COLO668 (cell line): ENCODE results near the gene PRXL2C.
"Not testable (repeated sequence)": the region's sequence is repeated elsewhere in the genome, so short reads cannot be mapped to it uniquely, and the experiment has no call there.

Experiments used
- DNase-seq: peaks from one replicate; lab custom pipeline; 2025; ENCODE audit not compliant: unreplicated experiment; lab: John Stamatoyannopoulos, UW

PRXL2C gene

DNA sequence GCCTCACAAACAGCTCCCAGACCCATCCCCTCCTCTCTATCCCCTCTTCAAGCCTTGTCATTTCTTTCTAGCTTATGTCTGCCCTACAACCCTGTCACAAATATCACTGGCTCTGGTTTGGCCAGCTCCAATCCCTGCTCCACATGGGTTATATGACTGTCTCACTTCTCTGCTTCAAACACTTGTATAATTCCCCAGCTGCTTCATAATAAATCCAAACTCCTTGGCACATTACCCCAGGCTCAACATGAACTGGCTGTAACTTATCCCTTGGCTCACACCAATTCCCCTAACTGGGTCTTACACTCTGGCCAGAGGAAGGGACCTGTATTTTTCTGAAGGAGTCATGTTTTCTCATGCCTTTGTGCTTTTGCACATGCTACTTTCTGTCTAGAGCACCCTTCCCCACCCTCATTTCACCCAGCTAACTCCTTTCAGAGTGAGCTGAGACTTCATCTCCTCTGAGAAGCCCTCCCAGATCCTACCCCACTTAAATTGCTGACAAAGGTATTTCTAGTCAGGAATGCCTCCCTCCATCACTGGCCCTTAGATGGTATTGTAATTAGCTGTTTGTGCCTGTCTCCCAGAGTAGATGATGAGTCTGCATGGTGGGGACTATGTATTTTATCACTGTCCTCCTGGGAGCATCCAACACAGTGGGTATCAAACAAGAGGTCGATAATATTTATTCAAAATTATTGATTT lies 5.3 kb downstream of the PRXL2C start:
- DNase-seq = no peak

DNA sequence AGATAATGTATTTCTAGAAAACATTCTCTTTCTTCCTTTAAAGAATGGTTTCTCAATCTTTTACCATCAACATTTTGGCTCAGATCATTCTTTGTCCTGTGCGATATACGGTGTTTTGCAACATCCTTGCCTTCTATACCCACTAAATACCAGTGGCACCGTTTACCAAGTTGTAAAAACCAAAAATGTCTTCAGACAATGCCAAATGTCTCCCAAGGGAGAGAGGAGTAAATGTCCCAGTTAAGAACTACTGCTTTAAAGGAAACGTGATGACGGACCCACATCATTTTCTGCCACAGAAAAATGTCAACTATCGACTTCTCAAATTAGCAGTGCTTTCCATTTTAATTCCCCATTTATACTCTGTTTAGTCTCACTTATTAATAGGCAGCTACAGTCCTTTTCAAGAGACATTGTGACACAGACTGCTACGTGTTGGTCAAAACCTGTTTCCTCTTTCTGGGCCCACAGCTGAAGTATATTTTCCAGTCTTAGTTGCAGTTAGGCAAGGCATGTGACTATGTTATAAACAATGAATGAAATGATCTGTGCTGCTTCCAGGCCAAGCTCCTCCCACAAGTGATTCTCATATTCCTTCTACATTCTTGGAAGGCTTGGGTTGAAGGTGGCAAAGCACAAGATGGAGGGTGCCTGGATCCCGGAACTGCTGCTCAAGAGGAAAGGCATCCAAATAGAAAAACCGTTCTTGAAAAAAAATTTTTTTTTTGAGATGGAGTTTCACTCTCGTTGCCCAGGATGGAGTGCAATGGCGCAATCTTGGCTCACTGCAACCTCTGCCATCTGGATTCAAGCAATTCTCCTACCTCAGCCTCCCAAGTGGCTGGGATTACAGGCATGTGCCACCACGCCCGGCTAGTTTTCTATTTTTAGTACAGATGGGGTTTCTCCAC lies 8.8 kb downstream of the PRXL2C start:
- DNase-seq = no peak

DNA sequence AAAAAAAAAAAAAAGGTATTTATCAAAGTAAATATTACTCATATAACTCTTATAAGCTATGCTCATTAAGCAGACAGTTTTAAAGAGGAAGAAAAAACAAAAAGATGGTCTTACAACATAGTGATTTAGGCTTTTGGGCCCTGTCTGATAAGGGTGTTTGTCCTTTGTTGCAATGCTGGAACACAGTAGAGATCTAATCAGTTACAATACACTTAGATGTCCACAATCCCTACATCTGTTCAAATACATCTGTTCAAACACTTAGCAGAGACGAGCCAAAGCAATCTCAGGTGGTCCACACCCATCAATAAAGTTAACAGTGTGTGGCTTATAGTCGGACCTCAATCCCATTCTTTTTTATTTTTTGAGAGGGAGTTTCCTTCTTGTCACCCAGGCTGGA lies 11.0 kb downstream of the PRXL2C start:
- DNase-seq = peak; percentile 28

DNA sequence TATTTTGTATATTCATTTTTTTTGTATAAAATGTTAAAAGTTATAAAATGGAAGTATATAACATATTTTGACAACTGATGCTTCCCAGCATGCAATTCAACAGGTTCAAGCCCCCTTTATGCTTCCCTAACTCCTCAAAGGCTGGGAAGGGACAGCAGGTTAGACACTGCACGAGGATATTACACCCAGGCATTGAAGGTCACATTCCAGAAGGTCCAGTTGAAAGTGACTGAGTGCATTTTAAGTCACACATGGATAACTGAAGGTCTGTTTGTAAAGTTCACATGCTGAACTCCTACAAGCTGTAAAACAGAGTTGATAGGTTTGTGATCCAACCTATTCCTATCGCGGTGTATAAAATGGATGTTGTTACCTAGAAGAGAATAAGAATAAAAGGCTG lies 13.6 kb downstream of the PRXL2C start:
- DNase-seq = no peak

DNA sequence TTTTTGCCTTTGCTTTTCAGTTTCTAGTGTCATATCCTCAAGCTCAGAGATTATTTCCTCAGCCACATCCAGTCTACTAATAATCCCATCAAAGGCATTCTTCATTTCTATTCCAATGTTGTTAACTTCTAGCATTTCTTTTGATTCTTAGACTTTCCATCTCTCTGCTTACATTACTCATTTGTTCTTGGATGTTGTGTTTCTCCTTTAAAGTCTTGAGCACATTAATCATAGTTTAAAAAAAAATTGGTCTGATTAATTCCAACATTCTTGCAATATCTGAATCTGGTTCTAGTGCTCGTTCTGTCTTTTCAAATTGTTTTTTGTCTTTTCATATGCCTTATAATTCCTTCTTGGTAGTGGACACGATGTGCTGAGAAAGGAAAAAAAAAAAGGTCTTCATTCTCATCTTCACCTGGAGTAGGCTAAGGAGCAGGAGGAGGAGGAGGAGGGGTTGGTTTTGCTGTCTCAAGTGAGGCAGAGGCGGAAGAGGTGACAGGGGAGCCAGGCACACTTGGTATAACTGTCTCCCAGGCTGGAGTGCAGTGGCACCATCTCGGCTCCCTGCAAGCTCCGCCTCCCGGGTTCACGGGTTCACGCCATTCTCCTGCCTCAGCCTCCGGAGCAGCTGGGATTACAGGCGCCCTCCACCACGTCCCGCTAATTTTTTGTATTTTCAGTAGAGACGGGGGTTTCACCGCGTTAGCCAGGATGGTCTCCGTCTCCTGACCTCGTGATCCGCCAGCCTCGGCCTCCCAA lies 16.3 kb downstream of the PRXL2C start:
- no peak for DNase-seq

DNA sequence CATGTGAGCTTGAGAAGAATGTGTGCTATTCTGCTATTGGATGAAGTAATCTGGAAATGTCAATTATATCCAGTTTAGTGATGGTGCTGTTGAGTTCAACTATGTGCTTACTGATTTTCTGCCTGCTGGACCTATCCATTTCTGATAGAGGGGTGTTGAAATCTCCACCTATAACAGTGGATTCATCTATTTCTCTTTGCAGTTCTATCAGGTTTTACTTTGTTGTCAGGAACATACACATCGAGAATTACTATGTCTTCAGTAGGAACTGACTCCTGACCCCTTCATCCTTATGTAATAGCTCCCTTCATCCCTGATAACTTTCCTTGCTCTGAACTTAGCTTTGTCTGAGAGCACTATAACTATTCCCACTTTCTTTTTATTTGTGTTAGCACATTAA lies 18.7 kb downstream of the PRXL2C start:
- DNase-seq = no peak

DNA sequence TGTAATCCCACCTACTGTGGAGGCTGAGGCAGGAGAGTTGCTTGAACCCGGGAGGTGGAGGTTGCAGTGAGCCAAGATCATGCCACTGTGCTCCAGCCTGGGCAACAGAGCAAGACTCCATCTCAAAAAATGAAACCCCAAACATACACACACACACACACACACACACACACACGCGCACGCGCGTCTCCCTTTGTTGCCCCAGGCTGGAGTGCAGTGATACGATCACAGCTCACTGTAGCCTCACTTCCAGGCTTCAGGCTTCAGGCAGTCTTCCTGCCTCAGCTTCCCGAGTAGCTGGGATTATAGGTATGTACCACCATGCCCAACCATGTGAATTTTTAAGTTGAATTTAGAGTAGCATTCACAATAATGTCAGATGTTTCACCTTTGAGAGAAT lies 21.5 kb downstream of the PRXL2C start:
- not testable (repeated sequence) for DNase-seq

DNA sequence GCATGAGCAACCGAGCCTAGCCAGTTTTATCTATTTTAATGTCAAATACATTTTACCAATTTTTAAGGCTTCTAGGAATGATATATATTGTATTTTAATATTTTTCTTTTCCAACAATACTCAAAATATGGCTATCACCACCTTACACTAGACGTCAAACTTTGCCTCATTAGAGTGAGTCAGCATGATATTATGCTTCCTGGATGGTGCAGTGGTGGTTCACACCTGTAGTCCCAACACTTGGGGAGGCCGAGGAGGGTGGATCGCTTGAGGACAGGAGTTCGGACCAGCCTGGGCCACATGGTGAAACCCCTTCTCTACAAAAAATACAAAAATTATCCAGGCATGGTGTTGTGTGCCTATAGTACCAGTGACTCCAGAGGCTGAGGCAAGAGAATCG lies 28.2 kb downstream of the PRXL2C start:
- DNase-seq = no peak

DNA sequence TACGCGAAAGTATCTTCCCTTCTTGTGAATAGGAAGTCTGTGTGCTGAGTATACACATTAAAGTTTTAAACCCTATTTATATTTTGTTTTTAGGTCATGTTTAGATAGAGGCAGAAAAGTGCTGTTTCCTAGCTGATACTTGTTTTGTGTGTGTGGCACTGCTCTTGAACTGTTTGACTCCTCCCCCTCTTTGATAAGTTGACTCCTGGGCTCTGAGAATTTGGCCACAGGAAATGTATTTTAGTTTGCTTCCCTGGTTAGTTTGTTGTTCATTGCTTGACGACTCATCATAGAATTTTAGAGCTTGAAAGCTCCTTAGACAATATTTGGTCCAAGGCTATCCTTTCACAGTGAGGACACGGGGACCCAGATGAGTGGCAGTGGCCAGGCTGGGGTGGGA lies 33.5 kb downstream of the PRXL2C start:
- DNase-seq = no peak

DNA sequence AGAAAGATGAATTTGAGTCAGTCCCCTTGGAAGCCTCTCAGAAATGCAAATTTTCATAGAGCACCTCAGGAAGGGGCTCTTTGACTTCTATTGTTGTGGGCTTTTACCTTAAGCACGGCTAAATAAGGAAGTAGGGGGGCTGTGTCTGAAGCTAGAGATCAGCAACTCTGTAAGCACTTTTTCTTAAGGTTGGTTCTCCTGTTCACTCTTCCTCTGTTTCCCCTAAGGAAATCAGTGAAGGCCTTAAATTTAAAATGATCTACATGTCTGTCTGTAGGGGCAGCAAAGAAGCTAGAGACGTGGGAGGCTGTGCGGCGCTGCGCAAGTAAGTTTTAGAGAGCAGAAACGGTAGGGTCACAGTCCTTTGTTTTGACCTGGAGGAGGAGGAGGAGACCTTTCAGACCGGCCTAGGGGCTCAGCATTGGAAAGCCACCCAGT lies 34.3 kb downstream of the PRXL2C start:
- DNase-seq = no peak

DNA sequence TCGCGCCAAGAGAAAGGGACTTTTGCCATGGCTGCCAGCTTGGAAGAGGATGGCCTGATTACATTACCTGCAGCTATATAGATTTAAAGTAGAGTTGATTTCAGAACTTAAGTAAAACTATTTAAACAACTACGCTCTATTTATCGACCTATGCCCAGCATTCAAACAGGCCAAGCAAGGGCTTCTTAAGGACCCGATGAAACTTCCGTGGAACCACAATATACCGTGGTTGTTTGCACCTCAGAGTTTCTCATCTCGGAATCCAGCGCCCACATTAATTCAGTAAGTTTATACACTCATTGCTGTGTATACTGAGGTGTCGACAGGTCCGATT lies 35.0 kb downstream of the PRXL2C start:
- no peak for DNase-seq

DNA sequence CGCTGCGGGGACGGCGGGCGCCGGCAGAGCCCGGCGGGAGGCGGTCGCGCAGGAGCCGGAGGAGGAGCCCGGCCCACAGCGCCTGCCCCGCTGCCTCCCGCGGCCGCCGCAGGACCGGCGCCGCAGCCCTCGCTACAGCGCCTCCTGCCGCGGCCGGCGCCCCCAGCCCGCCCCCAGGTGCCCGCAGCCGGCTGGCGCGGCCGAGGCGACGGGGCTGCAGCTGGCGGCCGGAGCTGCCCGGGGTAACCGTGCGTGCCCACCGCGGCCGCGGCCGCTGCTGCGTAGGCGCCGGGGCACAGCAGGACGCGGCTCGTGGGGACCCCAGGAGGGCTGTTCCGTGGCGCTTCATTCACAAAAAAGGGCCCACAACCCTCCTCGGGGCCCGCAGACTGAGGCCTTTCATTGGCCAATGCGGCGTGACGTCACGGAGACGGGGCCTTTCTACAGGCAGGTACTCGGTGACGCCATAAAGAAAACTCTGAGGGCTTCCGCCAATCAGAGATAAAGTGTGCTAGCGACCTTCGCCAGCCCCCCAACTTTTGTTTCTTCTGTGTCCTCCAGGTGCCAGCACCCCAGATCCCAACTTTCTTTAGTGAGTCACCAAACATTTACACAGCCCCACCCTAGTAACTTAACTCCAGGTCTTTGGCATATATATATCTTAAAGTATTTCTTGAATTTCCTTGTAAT lies 35.5 kb downstream of the PRXL2C start, which contains the start of gene CDC14B:
CDC14B (minus strand) TSS at position 353 of the 690 bp plus-strand sequence. CDS start 465 bp downstream, outside the sequence.
- peak; percentile 94 for DNase-seq

DNA sequence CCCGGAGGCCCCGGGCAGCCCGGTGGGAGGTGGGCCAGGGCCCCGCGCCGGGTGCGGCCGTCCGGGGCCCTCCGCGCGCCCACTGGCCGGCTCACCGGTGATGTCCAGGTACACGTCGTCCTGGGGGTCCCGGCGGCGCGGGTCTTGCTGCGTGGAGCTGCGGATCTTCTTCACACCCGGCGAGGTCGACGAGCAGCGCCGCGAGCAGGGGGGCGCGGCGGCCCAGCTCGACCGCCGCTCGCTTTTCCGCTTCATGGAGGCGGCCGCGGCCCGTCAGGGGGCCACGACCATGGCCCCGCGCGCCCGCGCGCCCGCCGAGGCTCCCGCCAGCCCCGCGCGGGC lies 36.0 kb downstream of the PRXL2C start:
- DNase-seq = no peak

DNA sequence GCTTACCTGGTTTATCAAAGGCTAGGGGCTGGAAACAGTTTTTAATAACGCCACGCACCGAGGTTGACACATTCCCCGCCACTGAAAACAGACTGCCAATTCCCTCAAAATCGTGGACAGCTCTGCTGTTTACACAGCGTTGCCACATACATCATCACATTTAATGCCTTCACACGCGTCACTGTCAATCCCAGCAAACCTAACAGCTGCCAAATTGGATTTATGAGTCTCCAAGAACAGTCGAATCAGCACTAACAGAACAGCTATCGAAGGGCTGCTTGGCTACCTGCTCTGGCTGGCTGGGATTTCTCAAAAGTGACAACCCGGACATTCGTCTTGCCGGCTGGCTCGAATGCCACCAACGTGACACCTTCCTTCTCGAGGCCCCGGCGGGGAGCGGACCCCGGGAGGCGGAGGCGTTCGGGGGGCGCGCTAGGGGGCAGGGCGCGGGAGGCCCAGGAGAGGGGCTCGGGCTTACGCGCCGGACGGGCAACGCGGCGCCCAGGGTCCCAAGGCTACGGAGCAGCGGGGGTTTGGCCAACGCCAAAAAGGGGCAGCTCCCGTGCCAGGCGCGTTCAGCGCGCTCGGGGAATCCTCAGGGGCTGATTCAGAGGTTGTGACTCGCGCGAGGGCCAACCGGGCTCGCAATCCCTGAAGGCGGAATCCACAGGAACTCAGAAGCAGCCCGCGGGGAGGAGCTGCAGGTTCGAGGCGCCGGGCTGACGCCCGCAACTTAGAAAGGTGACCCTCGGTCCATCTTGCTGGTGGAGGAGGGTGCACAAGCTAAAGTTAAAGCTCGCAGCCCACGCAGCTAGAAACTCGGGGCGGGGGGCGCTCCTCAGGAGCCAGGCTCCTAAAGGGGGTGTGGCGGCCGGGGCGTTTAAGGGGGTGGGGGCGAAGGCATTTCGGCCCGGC lies 36.7 kb downstream of the PRXL2C start:
- DNase-seq = peak; percentile 34

DNA sequence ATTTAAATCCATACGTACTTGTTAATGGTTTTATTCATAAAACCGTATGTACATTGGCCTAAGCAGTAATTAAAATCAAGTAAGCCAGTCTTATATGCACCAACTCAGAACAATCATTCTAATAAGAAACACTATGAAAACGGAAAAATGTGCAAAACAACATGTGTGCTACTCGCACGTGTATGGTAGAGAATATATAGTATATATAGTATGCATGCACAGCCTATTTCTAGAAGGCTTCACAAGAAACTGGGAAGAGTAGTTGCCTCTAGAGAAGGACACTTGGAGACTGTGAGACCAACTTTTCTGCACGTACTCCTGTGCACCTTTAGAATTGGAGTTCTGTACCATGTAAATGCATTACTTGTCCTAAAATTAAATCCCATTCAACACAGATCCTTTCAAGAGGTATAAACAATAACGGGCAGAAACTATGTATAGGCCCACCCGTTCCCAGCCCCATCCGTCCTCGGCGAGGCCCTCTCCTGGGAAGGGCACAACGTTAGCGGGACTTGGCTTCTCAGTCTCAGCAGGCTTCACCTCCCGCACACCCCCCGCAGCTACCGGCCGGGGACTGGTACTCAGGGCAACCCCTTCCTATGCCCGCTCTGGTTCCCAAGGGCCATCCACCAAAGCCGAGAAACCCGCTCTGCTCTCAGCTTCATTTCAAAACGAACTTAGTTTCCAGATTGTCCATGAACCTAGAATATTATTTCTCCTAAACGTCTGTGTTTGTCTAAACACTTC lies 37.5 kb downstream of the PRXL2C start:
- no peak for DNase-seq

DNA sequence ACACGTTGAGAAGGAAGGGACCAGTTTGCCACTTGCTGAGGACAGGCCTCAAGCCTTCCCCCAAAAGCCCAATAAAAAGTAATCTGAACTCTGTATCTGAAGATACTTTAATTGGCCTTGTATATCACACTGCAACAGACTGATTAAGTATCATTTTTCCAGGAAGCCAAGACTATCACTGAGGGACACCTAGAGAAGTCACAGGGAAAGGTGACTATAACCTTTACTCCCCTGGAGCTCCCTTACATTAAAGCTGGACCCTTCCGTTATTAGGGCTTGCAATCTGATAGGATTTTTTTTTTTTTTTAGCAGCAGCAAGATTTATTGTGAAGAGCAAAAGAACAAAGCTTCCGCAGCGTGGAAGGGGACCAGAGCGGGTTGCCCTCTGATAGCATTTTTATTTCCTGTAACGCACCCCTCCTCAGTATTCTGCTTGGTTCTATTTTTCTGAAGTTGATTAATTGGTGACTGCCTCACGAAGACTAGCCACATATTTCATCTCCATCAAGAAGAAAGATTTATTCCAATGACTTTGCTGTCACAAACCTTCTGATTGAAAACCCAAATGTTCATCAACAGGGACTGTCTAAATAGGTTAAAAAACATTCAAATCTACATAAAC lies 38.2 kb downstream of the PRXL2C start:
- DNase-seq = no peak

DNA sequence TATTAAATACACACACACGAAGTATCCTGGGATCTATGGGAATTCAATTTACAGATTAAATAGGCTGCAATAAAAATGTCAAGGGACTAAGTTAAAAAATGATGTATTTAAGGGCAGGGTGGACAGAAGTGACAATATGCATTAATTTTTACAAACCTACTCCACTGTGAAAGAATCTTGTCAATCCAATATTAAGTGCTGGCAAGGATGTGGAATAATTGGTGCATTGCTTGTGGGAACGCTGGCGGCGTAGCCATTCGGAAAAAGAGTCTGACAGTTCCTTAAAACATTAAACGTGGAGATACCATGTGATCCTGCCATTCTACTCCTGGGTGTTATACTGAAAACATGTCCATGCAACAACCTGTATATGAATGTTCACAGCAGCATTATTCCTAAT lies 39.7 kb downstream of the PRXL2C start:
- DNase-seq = no peak

DNA sequence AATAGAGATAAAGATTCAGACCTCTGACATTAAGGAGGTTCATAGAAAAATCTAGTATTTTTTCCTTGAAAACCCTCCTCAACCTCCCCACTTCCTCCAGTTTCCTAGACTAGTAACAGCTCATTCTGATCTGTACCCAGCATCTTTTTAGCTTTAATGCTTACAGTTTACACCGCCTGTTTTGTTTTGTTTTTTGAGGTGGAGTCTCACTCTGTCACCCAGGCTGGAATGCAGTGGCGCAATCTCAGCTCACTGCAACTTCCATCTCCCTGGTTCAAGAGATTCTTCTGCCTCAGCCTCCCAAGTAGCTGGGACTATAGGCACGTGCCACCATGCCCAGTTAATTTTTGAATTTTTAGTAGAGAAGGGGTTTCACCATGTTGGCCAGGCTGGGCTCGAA lies 40.5 kb downstream of the PRXL2C start:
- not testable (repeated sequence) for DNase-seq
